Panc1 (cell line): ENCODE results near the gene PRSS48.

Experiments used
- CTCF ChIP-seq: fragments of 450-650 bp; IDR thresholded peaks from 2 replicates; pipeline ENCODE4 v1.5.1; 2017; ENCODE audit warnings: mild to moderate bottlenecking
- POLR2AphosphoS5 ChIP-seq: IDR thresholded peaks from 2 replicates; pipeline ENCODE4 v1.6.1; 2012; ENCODE audit warnings: mild to moderate bottlenecking, low read depth, low read length, moderate library complexity
- REST ChIP-seq, 2 experiments: IDR thresholded peaks; 2 replicates each; pipeline ENCODE4 v1.6.1; 2011 to 2012; ENCODE audit warnings: low read depth in 2 of 2, control low read depth in 1 of 2, low read length in 1 of 2, mild to moderate bottlenecking in 1 of 2, moderate library complexity in 1 of 2; ENCODE audit not compliant: insufficient read depth in 1 of 2
- SIN3A ChIP-seq: IDR thresholded peaks from 2 replicates; pipeline ENCODE4 v1.6.1; 2012; ENCODE audit warnings: low read depth, mild to moderate bottlenecking, low read length, moderate library complexity, borderline replicate concordance; ENCODE audit not compliant: insufficient read depth
- TCF7L2 ChIP-seq: IDR thresholded peaks from 2 replicates; pipeline ENCODE4 v1.6.1; 2011; ENCODE audit warnings: mild to moderate bottlenecking, low read depth, low read length, inconsistent platforms

- TF ChIP-seq CTCF (no peak), POLR2AphosphoS5 (no peak), REST (IDR thresholded peaks at IDR 0.05; ENCODE audit: insufficient read depth in 1 of 2, low read depth in 2 of 2, low read length in 1 of 2) (no peak), SIN3A (no peak), TCF7L2 (no peak)
Observed at GRCh38 chr4:151304755-151305154, 27.8 kb downstream of the PRSS48 start.
